SU-DHL-6 (cell line): ENCODE data around the gene PHF21B.

Experiments used
- H2AFZ ChIP-seq: fragments of 200-600 bp; sonication (generic); 2 replicates; pipeline ENCODE4 v1.6.1; 2014; ENCODE audit warnings: low read depth, mild to moderate bottlenecking, moderate library complexity, mixed read lengths, antibody characterized with exemption, low read length; ENCODE audit not compliant: severe bottlenecking
- H3F3A ChIP-seq: fragments of 200-600 bp; shearing (Covaris generic); 2 replicates; pipeline ENCODE4 v1.6.0; 2016; ENCODE audit warnings: antibody characterized with exemption, mild to moderate bottlenecking; ENCODE audit not compliant: insufficient read depth
- H3K27ac ChIP-seq: fragments of 200-600 bp; sonication (generic); 2 replicates; pipeline ENCODE4 v1.5.1; 2016; ENCODE audit warnings: low read depth, mild to moderate bottlenecking, low read length, moderate library complexity, mixed read lengths
- H3K27me3 ChIP-seq: fragments of 200-600 bp; sonication (generic), shearing (Covaris generic); 2 replicates; pipeline ENCODE4 v1.6.0; 2014; ENCODE audit warnings: mild to moderate bottlenecking, low read length
- H3K36me3 ChIP-seq: fragments of 200-600 bp; sonication (generic); 2 replicates; pipeline ENCODE4 v1.6.1; 2014; ENCODE audit warnings: mild to moderate bottlenecking, low read length, mixed read lengths
- H3K4me2 ChIP-seq: fragments of 300-600, 200-600 bp; shearing (Covaris generic), sonication (generic); 2 replicates; pipeline ENCODE4 v1.6.0; 2014; ENCODE audit warnings: low read length, low read depth, mild to moderate bottlenecking; ENCODE audit not compliant: poor library complexity, severe bottlenecking
- H3K4me3 ChIP-seq: fragments of 200-600 bp; sonication (generic); 2 replicates; pipeline ENCODE4 v1.5.1; 2014; ENCODE audit warnings: antibody characterized with exemption, low read length, mild to moderate bottlenecking, mixed read lengths; ENCODE audit not compliant: insufficient read depth, poor library complexity, severe bottlenecking
- H3K79me2 ChIP-seq: fragments of 200-600 bp; sonication (generic); 2 replicates; pipeline ENCODE4 v1.6.1; 2014; ENCODE audit warnings: mild to moderate bottlenecking, low read length, moderate library complexity; ENCODE audit not compliant: insufficient read depth
- H3K9ac ChIP-seq: fragments of 200-600 bp; sonication (generic); 2 replicates; pipeline ENCODE4 v1.7.0; 2014; ENCODE audit warnings: mild to moderate bottlenecking, low read length
- H3K9me2 ChIP-seq: fragments of 200-600 bp; sonication (generic); replicated peaks from 2 replicates; pipeline ENCODE4 v1.6.1; 2014; ENCODE audit warnings: low read length; ENCODE audit not compliant: insufficient read depth
- H3K9me3 ChIP-seq: fragments of 200-600 bp; sonication (generic); 2 replicates; pipeline ENCODE4 v1.6.1; 2014; ENCODE audit warnings: low read length, mixed read lengths; ENCODE audit not compliant: insufficient read depth
- H4K20me1 ChIP-seq: fragments of 200-600 bp; sonication (generic); 2 replicates; pipeline ENCODE4 v1.6.1; 2014; ENCODE audit warnings: low read depth, mild to moderate bottlenecking, antibody characterized with exemption, low read length, moderate library complexity, mixed read lengths
- EZH2phosphoT487 ChIP-seq: fragments of 200-600 bp; sonication (generic), shearing (Covaris generic); conservative IDR thresholded peaks from 2 replicates; pipeline ENCODE4 v1.6.1; 2018; ENCODE audit warnings: mild to moderate bottlenecking, antibody characterized with exemption, low read length, moderate library complexity, mixed read lengths
- TF ChIP-seq, protein P1 (sequence below): fragments of 200-600 bp; sonication (generic); IDR thresholded peaks from one replicate; pipeline ENCODE4 v1.5.1; 2017; ENCODE audit warnings: antibody characterized with exemption, mild to moderate bottlenecking, low read length, moderate library complexity; ENCODE audit not compliant: insufficient read depth, poor library complexity, severe bottlenecking

PHF21B gene

DNA sequence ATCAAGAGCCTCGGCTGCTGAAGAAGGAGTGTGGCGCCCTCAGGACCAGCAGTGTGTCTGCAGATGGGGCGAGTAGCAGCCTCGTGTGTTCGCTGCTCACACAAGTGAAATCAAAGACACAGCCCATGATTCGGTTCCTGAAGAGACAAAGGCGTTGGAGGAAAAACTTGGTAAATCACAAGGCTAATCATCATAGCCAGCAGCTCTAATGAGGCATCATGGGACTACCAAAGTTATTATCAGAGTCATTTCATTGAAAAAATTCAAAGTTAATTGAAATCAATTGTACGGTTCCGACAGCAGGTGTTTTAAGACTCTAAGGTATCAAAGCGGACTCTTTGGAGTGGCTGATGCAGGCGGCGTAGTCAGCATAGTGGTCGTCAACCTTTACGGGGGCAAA, 9.5 kb downstream of the PHF21B start:
- no peak overlapping the region for H3K4me2 ChIP-seq
- H3K9me3 ChIP-seq = no peaks in the 10 kb centered on the region
- H2AFZ ChIP-seq = no peak overlapping the region
- TF ChIP-seq EZH2phosphoT487 = no peak
- TF ChIP-seq, protein P1, sequence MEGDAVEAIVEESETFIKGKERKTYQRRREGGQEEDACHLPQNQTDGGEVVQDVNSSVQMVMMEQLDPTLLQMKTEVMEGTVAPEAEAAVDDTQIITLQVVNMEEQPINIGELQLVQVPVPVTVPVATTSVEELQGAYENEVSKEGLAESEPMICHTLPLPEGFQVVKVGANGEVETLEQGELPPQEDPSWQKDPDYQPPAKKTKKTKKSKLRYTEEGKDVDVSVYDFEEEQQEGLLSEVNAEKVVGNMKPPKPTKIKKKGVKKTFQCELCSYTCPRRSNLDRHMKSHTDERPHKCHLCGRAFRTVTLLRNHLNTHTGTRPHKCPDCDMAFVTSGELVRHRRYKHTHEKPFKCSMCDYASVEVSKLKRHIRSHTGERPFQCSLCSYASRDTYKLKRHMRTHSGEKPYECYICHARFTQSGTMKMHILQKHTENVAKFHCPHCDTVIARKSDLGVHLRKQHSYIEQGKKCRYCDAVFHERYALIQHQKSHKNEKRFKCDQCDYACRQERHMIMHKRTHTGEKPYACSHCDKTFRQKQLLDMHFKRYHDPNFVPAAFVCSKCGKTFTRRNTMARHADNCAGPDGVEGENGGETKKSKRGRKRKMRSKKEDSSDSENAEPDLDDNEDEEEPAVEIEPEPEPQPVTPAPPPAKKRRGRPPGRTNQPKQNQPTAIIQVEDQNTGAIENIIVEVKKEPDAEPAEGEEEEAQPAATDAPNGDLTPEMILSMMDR = no peak
- no peaks in the 10 kb centered on the region for H3K9me2 ChIP-seq
- peaks cover 23% of the 10 kb centered on the region for H3K79me2 ChIP-seq
- no peak overlapping the region for H3K27ac ChIP-seq
- H3F3A ChIP-seq = no peaks in the 10 kb centered on the region
- no peak overlapping the region for H3K9ac ChIP-seq
- no peaks in the 10 kb centered on the region for H3K36me3 ChIP-seq
- no peaks in the 10 kb centered on the region for H3K27me3 ChIP-seq
- no peaks in the 10 kb centered on the region; the same call in 1 of the 2 replicates for H4K20me1 ChIP-seq
- H3K4me3 ChIP-seq = no peak overlapping the region

DNA sequence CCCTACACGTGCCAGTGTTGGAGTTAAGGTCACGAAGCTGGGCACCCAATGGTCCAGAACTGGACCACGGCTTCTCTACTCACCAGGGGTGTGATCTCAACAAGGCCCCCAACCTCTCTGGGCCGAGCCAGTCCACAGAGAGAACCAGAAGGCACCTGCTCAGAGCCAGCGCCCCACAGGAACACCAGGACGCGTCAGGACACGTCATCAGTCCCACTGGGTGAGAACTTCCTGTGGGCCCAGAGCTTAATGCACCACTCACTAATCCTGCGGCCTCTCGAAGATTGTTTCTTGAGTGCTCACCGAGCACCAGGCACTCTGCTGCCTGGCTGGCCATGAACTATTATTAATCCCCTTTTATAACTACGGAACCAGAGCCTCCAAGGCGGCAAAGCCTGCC, 10.1 kb downstream of the PHF21B start:
- Histone ChIP-seq H3K27me3 (no peaks in the 10 kb centered on the region), H3K27ac (no peak overlapping the region), H3F3A (no peaks in the 10 kb centered on the region), H2AFZ (no peak overlapping the region), H3K9ac (no peak overlapping the region), H4K20me1 (no peaks in the 10 kb centered on the region; the same call in 1 of the 2 replicates), H3K4me3 (no peak overlapping the region), H3K36me3 (no peaks in the 10 kb centered on the region), H3K9me3 (no peaks in the 10 kb centered on the region), H3K9me2 (no peaks in the 10 kb centered on the region), H3K4me2 (no peak overlapping the region), H3K79me2 (peaks cover 25% of the 10 kb centered on the region)
- TF ChIP-seq, protein P1 = no peak
- TF ChIP-seq EZH2phosphoT487 = no peak

DNA sequence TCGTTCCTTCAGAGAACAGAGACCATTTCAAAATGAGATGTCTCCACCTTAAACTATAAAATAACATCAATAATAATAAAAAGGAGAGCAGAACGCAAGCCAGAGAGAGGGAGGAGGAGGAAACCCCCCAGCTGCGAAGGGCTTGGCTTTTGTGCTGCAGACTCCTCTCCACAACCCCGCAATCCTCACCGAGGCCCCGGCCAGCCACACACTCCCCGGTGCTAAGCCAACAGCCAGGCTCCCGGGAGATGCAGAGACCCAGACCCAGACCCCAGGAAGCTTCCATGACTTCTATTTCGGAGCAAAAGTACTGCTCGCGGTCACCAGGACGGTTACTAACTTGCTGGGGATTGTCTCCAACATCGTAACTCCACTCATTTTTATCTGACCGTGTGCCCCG, 10.6 kb downstream of the PHF21B start:
- Histone ChIP-seq H3F3A (no peaks in the 10 kb centered on the region), H3K9me3 (no peaks in the 10 kb centered on the region), H4K20me1 (no peaks in the 10 kb centered on the region; the same call in 1 of the 2 replicates), H3K79me2 (peaks cover 25% of the 10 kb centered on the region), H3K4me3 (no peak overlapping the region), H3K9ac (no peak overlapping the region), H3K9me2 (no peaks in the 10 kb centered on the region), H3K27ac (no peak overlapping the region), H3K4me2 (no peak overlapping the region), H2AFZ (no peak overlapping the region), H3K27me3 (no peaks in the 10 kb centered on the region), H3K36me3 (no peaks in the 10 kb centered on the region)
- no peak for TF ChIP-seq EZH2phosphoT487
- TF ChIP-seq, protein P1 = no peak
